Kasumi-1 (cell line): ENCODE data around the gene MAP2K6.

ENCODE experiments used
- DNase-seq, 2 experiments: peaks; one replicate each; lab custom pipeline; 2025; lab: John Stamatoyannopoulos, UW

The MAP2K6 gene

DNA sequence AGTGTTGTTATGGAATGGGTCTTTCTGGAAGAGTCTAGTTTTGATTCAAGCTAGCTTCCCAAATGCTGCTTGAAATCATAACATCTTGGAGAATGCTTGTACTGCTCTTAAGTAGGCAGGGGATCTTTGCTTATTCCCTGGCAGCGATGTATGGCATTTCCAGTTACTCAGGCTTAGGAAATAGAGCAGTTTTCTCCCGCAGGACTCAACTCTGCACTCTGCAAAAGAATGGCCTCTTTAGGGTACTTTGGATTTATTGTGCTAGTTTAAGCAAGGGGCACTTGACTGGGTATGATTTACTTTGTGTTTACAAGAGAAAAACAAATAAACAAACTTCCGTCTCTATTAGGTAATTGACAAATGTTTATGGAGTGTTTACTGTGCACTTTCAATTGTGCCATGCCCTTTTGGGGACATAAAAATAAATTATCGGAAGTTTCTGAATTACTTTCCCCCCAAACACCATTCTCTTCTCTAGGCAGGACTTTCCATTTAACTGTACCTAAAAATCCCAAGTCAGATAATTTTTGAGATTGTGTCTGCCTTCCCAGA, 164.0 kb downstream of the MAP2K6 start:
- DNase-seq: no peak

DNA sequence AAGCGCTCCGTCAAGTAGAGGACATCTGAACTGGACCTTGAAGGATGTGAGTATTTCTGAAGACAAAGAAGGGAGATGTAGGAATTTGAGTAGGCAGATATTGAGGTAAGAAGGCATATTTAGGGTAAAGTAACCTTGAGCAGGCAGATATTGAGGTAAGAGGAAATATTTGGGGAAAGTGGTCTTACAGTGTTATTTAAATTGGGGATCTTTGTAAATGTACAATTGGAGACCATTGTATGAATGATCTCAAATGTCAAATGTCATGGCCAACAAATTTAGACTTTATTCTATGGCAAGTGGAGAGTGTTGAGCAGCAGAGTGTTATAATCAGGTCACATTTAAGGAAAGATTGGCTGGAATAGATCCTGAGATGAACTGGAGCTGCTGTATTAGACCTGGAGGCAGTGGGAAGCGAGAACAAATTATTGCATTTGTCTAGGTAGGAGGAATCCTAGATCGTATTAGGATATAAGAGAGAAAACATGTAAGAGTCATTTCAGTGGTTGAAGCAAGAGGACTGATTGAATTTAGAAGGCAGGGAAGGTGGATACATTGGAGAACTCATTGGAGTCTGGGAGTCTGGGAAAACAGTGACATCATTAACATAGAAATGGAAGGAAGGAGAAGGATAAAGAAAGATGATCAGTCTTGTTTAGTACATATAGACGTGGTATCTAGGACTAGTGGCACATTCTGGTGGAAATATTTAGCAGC, 165.6 kb downstream of the MAP2K6 start:
- no peak for DNase-seq

DNA sequence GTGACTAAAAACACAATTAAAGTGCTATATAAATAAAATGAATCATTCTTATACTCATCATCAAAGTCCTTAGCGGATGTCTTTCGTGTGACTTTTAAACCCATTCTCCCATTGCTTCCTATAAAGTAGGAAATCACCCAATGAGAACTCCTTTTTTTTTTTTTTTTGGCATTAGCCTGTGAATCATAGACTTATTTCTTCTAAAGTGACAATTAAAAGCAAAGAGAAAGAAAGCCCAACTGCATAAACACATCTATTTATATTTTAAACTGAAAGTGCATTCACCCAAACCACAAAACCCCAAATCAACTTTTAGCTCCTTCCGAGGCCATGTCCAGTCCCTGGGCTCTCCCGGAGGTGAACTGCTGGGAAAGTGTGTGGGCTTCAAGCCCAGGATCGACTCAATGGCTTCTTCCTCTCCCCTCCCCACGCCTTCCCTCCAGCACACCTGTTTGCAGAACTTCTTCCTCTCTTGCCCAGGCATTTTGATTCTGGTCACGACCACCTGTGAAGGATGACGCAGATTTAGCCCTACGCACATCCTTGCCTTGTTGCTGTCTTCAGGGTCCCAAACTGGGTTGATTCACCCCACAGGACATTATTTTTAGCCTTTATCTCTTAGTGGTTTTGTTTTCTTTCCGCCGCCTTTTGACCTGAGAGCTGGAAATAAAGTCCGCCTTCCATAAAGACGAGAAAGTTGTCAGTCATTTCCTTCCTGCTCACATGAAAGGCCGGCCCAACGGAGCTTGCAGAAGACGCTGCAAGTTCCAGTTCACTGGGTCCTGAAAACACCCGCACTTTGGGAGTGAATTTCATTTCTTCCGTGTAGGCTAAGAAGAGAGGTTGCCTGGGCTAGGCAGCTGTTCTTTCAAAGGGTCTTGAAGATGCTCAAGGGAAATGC, 166.8 kb downstream of the MAP2K6 start:
- DNase-seq: no peak

DNA sequence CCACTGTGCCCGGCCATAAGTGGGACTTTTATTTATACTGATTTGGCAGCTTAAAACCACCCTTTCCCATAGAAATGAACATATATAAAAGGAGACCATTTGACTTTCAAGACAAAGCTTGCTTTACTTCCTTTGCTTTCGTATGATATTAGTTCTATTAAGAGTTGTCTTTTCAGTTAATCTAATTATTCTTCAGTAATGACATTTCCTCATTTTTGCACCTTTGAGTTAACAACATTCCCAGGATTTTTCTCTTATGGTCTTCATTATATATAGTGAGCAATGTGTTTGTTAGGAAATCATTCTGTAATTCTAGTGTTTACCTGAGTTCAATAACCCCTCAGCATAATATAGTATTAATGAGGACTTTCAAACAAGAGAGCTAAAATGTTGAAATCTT, 173.8 kb downstream of the MAP2K6 start:
- no peak for DNase-seq

DNA sequence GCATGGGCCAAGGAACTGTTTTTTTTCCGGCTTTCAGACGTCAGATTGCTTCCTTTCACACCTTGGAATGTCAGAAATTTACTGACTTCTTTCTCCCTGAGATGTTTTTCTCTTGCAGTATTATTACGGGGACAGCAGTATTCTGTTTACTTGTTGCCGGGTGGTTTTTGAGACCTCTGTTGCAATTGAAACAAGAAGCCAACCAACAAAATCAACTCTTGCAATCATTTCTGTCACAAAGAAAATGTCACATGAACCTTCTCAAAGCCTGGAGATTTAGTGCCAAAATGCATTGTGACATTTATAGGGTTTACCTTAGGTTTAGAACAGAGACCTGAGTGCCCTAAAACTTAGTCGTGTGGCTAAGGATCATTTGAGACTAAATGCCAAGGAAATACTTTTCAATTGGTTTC, 174.3 kb downstream of the MAP2K6 start:
- no peak for DNase-seq

DNA sequence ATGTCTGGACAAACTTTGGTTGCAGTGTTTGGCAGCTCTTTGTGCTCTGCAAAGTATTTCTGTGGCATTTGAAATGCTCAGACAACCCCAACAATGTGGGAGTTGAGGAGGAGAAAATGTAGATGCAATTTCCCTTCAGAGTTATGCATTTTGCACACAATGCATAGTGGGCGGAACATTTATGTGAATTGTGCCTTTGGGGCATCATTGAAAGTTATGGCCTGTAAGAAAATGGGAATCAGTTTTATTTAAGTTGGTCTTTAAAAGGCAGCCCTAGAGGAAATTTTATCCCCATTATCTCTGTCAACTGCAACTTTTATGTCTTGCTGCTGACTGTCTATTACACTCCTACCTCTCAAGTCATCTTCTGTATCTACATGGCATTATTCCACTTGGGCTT, 176.2 kb downstream of the MAP2K6 start:
- no peak for DNase-seq

DNA sequence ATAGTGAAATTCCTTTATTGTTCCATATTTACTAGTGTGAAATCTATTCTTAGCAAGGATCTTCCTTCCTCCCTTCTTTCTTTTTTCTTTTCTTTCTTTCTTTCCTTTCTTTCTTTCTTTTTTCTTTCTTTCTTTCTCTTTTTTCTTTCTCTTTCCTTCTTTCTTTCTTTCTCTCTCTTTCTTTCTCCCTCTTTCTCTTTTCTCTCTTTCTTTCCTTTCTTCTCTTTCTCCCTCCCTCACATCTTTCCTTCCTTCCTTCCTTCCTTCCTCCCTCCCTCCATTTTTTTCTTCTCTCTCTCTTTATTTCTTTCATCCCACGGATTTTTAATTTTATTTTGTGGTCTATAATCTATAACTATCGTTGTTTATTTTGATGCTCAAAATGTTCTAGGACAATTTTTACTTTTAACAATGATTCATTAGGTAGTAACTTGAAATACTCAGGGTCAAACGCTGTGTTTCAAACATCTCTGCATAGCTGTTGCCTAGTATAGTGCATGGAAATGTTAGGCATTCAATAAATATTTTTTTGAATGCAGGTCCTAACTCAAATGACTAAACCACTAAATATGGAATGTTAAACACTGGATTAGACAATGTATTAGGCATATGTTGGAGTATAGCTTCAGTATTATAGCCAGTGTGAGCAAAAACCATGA, 178.3 kb downstream of the MAP2K6 start:
- no peak for DNase-seq

DNA sequence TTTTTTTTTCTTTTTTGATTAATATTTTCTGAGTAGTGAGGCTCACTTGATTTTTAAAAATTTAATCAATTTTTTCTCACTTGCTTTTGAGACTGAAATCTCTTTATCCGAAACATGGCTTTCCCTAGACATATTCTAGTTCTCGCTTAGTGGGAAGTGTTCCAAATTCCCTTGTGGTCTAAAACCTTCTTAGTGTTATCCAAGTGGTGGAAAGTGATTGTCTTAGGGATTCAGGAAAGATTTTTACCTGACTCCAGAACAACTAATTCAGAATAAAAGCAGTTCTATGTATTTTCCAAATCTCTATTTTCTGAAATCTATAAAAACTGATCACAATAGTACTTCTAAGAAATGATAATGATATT, 178.8 kb downstream of the MAP2K6 start:
- DNase-seq: no peak

DNA sequence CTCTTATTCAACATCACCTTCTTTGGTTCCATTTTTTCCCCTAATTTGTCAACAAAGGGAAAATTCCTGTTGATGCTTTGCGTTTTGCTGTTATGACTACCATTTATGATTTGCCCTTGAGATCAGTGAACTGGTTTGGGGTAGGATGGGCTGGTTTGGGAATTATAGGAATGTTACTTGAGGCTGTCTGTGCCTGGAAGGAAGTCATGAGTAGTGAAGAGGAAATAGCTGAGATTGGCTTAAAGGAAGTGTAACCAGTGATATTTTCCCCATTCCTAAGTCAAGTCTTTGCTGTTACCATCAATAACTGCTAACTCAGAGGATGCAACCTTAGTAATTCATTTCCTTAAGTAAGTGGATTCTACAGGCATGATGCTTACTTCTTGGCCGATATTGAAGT, 179.2 kb downstream of the MAP2K6 start:
- DNase-seq: no peak

DNA sequence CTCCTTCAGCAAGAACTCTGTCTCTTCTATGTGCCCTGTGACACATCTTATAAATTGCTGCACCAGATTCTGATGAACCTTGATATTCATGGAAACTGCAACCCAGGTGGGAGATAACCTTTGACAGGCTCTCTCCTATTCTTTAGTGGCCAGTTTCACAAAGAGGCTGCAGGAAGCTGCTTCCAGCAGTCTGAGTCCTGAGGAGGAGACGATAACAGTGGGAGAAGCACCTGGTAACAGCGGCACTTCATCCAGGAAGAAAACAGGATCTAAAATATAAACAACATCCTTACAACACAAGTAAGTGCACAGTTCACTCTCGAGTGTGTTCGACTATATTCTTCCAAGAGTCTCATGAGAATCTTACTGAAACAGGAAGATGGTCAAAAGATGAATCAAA, 180.1 kb downstream of the MAP2K6 start:
- no peak for DNase-seq

DNA sequence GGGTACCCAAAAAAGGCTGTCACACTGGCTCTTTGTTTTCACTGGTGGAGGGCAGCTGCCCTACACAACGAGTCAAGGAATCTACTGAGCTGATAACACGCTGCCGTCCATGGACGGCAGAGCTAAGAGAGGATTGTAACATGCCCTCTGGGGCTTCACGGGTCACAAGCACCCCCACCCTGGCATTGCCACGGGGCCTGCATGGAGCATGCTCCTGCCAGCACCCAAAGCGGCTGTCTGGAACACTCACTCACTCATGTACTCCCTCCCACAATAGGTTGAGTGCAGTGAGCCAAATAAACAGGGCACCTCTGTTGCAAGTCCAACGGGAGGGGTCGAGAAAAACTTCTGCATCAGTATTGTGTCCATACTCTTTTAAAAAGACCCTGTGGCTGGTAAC, 181.6 kb downstream of the MAP2K6 start:
- no peak for DNase-seq

DNA sequence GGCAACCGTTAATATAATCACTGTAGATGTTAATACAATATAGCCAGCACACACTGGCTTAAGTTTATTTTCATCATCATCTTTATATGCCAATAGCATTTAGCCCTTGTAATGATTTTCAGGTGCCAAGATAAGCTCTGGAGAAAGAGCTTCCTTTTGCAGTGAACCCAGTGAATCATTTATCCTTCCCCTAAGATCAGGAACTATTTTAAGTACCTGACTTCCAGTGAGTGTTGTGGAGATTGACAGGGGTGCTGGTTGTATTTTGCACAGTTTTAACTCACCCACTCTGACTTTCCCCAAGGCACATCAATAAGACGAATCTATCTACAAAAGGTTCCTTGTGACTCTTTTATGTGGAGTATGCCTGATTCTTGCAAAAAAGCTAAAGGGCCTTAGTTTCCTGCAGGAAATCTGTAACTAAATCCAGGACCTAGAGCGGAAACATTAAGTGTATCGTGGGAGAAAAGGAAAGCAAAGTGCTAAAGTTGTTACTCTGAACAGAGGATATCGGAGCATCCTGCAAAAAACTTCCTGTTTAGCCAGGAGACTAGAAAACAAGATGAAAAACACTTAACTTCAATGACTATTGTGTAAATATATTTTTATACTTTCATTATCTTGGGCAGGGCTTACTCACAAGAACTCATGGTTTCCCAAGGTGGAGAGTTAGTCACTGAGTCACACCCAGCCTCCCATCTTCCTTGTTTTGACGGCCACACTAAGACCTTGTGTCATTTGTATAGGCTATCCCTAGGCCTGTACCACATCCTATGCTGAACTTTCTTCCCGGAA, 183.6 kb downstream of the MAP2K6 start:
- DNase-seq: no peak

DNA sequence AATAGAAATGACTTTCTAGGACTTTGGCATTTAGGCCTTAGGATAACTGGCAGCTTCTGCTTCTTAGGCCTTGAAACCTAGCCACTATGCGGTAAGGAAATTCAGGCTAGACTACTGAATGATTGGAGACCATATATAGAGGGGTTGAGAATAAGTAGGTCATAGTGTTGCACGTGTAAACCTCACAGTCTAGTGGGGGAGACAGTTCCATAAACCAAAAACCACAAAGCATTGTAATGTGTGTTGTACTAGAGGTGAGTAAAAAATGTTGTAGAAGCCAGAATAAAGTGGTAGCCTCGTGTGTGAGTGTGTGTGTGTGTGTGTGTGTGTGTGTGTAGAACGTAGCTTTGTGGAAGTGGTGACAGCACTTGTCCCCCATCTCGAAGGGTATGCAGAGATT, 188.5 kb downstream of the MAP2K6 start:
- no peak for DNase-seq
